ENCODE data around the gene RHOV. TPM values are rescaled to one million over a fixed set of nuclear protein-coding genes. Genes with fewer than 3 reads are reported as not detected.

RHOV gene
- total RNA-seq, 4 donors from 2014 or later = 0.67 to 1.6 (median 0.88) TPM; not detected in 1

DNA sequence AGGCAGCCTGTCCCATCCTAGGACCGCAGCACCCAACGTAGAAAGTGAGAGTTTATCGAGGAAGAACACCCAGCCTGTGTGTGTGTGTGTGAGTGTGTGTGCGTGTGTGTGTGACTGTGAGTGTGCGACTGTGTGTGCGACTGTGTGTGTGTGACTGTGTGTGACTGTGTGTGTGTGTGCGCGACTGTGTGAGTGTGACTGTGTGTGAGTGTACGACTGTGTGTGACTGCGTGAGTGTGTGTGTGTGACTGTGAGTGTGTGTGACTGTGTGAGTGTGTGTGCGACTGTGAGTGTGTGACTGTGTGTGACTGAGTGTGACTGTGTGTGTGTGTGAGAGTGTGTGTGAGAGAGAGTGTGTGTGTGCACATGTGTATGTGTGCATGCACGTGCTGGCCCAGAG lies 40.0 kb upstream of the RHOV start:
- H3K27me3 ChIP-seq = no peaks in the 10 kb centered on the region
- no peak for DNase-seq
- H3K4me1 ChIP-seq = peaks cover 0 to 12% (median 0%) of the 10 kb centered on the region in 4 donors
- TF ChIP-seq, protein P1, sequence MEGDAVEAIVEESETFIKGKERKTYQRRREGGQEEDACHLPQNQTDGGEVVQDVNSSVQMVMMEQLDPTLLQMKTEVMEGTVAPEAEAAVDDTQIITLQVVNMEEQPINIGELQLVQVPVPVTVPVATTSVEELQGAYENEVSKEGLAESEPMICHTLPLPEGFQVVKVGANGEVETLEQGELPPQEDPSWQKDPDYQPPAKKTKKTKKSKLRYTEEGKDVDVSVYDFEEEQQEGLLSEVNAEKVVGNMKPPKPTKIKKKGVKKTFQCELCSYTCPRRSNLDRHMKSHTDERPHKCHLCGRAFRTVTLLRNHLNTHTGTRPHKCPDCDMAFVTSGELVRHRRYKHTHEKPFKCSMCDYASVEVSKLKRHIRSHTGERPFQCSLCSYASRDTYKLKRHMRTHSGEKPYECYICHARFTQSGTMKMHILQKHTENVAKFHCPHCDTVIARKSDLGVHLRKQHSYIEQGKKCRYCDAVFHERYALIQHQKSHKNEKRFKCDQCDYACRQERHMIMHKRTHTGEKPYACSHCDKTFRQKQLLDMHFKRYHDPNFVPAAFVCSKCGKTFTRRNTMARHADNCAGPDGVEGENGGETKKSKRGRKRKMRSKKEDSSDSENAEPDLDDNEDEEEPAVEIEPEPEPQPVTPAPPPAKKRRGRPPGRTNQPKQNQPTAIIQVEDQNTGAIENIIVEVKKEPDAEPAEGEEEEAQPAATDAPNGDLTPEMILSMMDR (IDR thresholded peaks at IDR 0.05) = no peak
- H3K27ac ChIP-seq = no peak overlapping the region
- no peak overlapping the region for H3K4me3 ChIP-seq
- H3K36me3 ChIP-seq = no peaks in the 10 kb centered on the region
- no peaks in the 10 kb centered on the region for H3K9me3 ChIP-seq

DNA sequence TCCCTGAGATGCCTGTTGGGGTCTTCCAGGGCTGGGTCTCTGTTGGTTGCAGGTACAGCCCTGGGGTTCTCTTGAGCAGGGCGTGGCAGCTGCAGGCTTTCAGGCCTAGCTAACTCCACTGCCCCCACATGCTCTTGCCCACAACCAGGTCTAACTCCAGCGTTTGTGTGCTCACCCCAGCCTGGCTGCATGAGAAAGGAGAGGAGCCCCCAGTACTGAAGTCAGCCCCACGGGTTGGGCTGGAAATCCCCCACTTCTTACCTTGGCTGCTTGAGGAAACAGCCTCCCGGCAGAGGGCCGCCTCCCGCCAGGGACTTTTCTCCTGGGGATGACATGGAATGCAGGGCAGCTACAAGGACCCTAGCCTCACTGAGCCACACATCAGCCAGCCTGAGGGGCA lies 38.4 kb upstream of the RHOV start:
- Histone ChIP-seq H3K9me3 (no peaks in the 10 kb centered on the region), H3K4me1 (peaks cover 0 to 27% (median 2%) of the 10 kb centered on the region in 4 donors)

DNA sequence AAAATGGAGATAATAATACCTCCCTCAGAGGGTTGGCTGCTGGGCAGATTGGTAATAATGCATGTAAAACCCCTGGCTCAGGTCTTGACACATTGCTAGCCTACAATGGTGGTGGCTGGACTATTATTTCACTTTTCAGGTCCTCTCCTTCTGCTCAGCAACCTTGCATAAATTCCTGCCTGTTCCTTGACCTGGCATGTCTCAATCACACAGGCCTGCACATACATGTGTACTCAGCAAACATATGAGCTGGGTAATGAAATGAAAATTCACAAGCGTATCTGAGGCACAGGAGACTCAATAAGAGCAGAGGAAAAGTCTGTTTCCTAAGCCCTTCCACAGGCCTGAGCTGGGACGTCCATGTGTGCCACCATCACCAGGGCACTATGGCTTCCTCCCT lies 37.7 kb upstream of the RHOV start:
- H3K4me3 ChIP-seq = no peak overlapping the region
- no peak overlapping the region for H3K27ac ChIP-seq
- no peaks in the 10 kb centered on the region for H3K36me3 ChIP-seq
- H3K27me3 ChIP-seq = no peaks in the 10 kb centered on the region
- peaks cover 0 to 35% (median 7%) of the 10 kb centered on the region in 4 donors for H3K4me1 ChIP-seq
- no peak for DNase-seq
- no peaks in the 10 kb centered on the region for H3K9me3 ChIP-seq
- TF ChIP-seq, protein P1 (IDR thresholded peaks at IDR 0.05) = no peak
- TF ChIP-seq POLR2A (IDR thresholded peaks at IDR 0.05) = no peak

More for the DNA sequence above, 38.4 kb upstream of the RHOV start:
- H3K27ac ChIP-seq = no peak overlapping the region
- no peaks in the 10 kb centered on the region for H3K36me3 ChIP-seq
- H3K4me3 ChIP-seq = no peak overlapping the region
- DNase-seq = no peak
- H3K27me3 ChIP-seq = no peaks in the 10 kb centered on the region
- no peak for TF ChIP-seq POLR2A (IDR thresholded peaks at IDR 0.05)
- TF ChIP-seq, protein P1 (IDR thresholded peaks at IDR 0.05) = no peak

DNA sequence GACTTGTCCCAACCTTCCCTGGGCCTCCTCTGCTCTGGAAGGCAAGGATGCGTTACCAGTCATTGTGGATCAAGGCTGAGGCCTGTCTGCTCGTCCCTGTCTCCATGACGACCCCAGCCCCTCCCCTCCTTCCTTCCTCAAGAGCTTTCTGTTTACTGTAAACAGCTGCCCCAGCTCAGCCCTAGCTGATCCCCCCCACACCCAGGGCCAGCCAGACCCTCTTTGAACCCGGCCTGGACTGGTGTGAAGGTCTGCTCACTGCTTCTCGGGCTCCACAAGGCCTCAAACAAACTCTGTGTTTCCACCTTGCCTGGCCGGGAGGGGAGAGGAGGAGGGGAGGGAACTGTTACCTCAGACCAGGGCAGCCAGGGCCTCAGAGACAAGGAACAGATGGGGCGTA lies 37.1 kb upstream of the RHOV start:
- no peak overlapping the region for H3K4me3 ChIP-seq
- no peaks in the 10 kb centered on the region for H3K36me3 ChIP-seq
- peaks cover 0 to 40% (median 10%) of the 10 kb centered on the region in 4 donors for H3K4me1 ChIP-seq
- no peaks in the 10 kb centered on the region for H3K27me3 ChIP-seq
- no peaks in the 10 kb centered on the region for H3K9me3 ChIP-seq
- H3K27ac ChIP-seq = no peak overlapping the region
- TF ChIP-seq, protein P1 (IDR thresholded peaks at IDR 0.05) = no peak
- no peak for TF ChIP-seq POLR2A (IDR thresholded peaks at IDR 0.05)
- DNase-seq = peak in 1 of 3 donors; percentile 40

DNA sequence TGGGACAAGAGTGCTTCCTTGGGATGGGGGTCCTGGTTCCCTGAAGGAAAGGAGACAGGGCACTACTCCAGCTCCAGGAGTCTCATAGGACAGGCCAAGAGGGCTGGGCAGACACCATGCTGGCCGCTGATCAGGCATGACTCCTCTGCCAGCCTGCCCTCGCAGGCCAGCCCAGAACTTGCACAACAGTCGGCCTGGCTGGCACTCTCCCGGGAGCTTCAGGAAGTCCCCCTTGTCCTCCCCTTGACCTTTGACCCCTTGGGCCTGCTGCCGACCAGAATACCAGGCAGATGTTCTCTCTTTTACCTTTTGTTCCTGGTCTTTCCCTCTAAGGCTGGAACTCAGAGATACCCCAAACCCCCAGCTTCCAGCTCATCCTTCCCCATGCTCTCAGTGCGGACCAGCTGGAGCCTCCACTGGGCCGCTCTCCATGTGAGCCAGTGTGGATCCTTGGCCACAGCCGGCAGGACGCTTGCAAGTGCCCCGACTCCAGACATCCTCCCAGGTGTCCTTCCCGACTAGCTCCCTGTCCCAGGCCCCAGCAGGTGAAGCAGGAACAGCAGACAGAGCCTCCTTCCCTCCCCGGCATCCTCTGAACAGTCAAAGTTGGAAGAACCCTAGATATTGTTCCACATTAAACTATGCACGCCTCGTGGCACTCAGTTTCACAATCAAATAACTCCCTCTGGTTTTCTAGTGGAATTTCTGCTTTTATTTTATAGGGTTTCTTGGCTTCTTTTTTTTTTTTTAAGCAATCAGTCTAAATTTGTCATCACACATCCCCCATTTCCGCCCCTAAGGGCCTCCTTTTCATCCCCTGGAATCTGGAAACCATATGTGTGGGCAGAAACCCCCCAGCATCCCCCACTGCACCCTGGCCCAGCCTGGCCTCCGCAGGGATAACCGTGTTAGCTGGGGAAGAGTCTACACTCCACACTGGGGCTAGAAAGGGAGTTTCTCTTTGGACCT lies 35.9 kb upstream of the RHOV start:
- Histone ChIP-seq H3K27me3 (no peaks in the 10 kb centered on the region), H3K4me3 (no peak overlapping the region), H3K36me3 (no peaks in the 10 kb centered on the region), H3K27ac (no peak overlapping the region), H3K9me3 (no peaks in the 10 kb centered on the region), H3K4me1 (peaks cover 0 to 51% (median 15%) of the 10 kb centered on the region in 4 donors)
- TF ChIP-seq POLR2A (IDR thresholded peaks at IDR 0.05) = no peak
- TF ChIP-seq, protein P1 (IDR thresholded peaks at IDR 0.05) = no peak
- DNase-seq = no peak
